HCT116 (cell line): Measurements from ENCODE around the gene TGFBR3. TPM values are rescaled to one million over a fixed set of nuclear protein-coding genes. Genes with fewer than 3 reads are reported as not detected.

ENCODE experiments used
- ATAC-seq: fragments of 200-7000 bp; cut with Tn5 transposase; 2 replicates; pipeline ENCODE4 v1.9.1; 2020; ENCODE audit warnings: mild to moderate bottlenecking, moderate library complexity
- BruUV-seq: library from RNA; stranded (reverse); fragments of 400-500 nt; replicated peaks from 2 replicates; lab custom pipeline; 2021; lab: Mats Ljungman, UMichigan
- CTCF ChIA-PET: fragments of 300-600 bp; sonication (Branson Sonifier 250); formaldehyde crosslinking; loops from one replicate; lab custom pipeline; 2021; ENCODE audit warnings: antibody characterized with exemption; lab: Charles Lee
- POLR2A ChIA-PET: fragments of 300-600, 350-600 bp; sonication (Branson Sonifier 250); formaldehyde crosslinking; loops from one replicate; lab custom pipeline; 2021; ENCODE audit warnings: antibody characterized with exemption; lab: Charles Lee
- RAD21 ChIA-PET, 2 experiments: fragments of 300-600 bp; sonication (Branson Sonifier 250); formaldehyde crosslinking; loops; one replicate each; lab custom pipeline; 2023; ENCODE audit warnings: low total read pairs in 2 of 2; ENCODE audit not compliant: uncharacterized antibody in 2 of 2, unreplicated experiment in 2 of 2, low non-redundant PET in 1 of 2; lab: Charles Lee
- DNase-seq: peaks from one replicate; pipeline ENCODE4 v3.0.0-alpha.2; 2010; ENCODE audit warnings: low read depth, low spot score
- H2AFZ ChIP-seq: fragments of 200-600 bp; shearing (Covaris generic), sonication (generic); 2 replicates; pipeline ENCODE4 v1.6.1; 2017; ENCODE audit warnings: low read depth, mixed run types, mixed read lengths, antibody characterized with exemption, low read length; ENCODE audit not compliant: poor library complexity, severe bottlenecking
- H3K27ac ChIP-seq: 2 replicates; pipeline ENCODE4 v1.5.1; 2012; ENCODE audit warnings: low read depth, low read length
- H3K27me3 ChIP-seq: fragments of 200-600 bp; sonication (generic); 2 replicates; pipeline ENCODE4 v1.6.1; 2016; ENCODE audit warnings: mixed run types, low read length, mixed read lengths; ENCODE audit not compliant: insufficient read depth
- H3K36me3 ChIP-seq, 2 experiments: fragments of 200-500 bp in 1 of 2; fragments of 200-600 bp in 1 of 2; sonication (Bioruptor generic) in 1 of 2; sonication (generic) in 1 of 2; 2 replicates each; pipeline versions ENCODE4 v1.5.1 to v1.6.1; 2014 to 2016; ENCODE audit warnings: low read length in 2 of 2, inconsistent platforms in 1 of 2, mixed read lengths in 1 of 2, mixed run types in 1 of 2; ENCODE audit not compliant: insufficient read depth in 2 of 2, control insufficient read depth in 1 of 2
- H3K4me1 ChIP-seq, 2 experiments: fragments of 200-600 bp in 1 of 2; sonication (generic) in 1 of 2; 2 replicates each; pipeline versions ENCODE4 v1.5.1 to v1.6.1; 2012 to 2017; ENCODE audit warnings: low read length in 2 of 2, inconsistent platforms in 1 of 2, mild to moderate bottlenecking in 1 of 2, mixed read lengths in 1 of 2, mixed run types in 1 of 2, moderate library complexity in 1 of 2; ENCODE audit not compliant: insufficient read depth in 2 of 2, control insufficient read depth in 1 of 2
- H3K4me2 ChIP-seq: fragments of 200-600 bp; sonication (generic); 2 replicates; pipeline ENCODE4 v1.6.1; 2017; ENCODE audit warnings: mixed run types, low read length, mixed read lengths
- H3K4me3 ChIP-seq, 2 experiments: fragments of 200-600 bp in 1 of 2; sonication (generic) in 1 of 2; replicated peaks in 1 of 2; 2 replicates each; pipeline ENCODE4 v1.5.1; 2011 to 2016; ENCODE audit warnings: low read length in 2 of 2, control low read depth in 1 of 2, low read depth in 1 of 2, mild to moderate bottlenecking in 1 of 2, mixed read lengths in 1 of 2, mixed run types in 1 of 2
- H3K79me2 ChIP-seq: fragments of 200-600 bp; sonication (generic); 2 replicates; pipeline ENCODE4 v1.6.1; 2017; ENCODE audit warnings: mild to moderate bottlenecking, mixed run types, low read length, moderate library complexity, mixed read lengths; ENCODE audit not compliant: insufficient read depth
- H3K9ac ChIP-seq: fragments of 200-600 bp; sonication (generic); 2 replicates; pipeline ENCODE4 v1.6.1; 2016; ENCODE audit warnings: low read length, mixed read lengths
- H3K9me2 ChIP-seq: fragments of 200-600 bp; sonication (generic), shearing (Covaris generic); 2 replicates; pipeline ENCODE4 v1.6.1; 2017; ENCODE audit warnings: mixed run types, mild to moderate bottlenecking, moderate library complexity; ENCODE audit not compliant: insufficient read depth
- H3K9me3 ChIP-seq, 2 experiments: fragments of 200-500 bp in 1 of 2; fragments of 200-600 bp in 1 of 2; sonication (Bioruptor generic) in 1 of 2; sonication (generic) in 1 of 2; 2 replicates each; pipeline ENCODE4 v1.6.1; 2014 to 2017; ENCODE audit warnings: low read length in 2 of 2, mixed read lengths in 2 of 2, inconsistent platforms in 1 of 2, low read depth in 1 of 2, mild to moderate bottlenecking in 1 of 2, mixed run types in 1 of 2, moderate library complexity in 1 of 2; ENCODE audit not compliant: control insufficient read depth in 1 of 2, insufficient read depth in 1 of 2
- H4K20me1 ChIP-seq: fragments of 200-600 bp; sonication (generic), shearing (Covaris generic); 2 replicates; pipeline ENCODE4 v1.6.1; 2017; ENCODE audit warnings: mixed run types, mild to moderate bottlenecking, moderate library complexity; ENCODE audit not compliant: insufficient read depth
- ATF3 ChIP-seq: IDR thresholded peaks from 2 replicates; pipeline ENCODE4 v1.6.1; 2012
- CBX3 ChIP-seq: IDR thresholded peaks from 2 replicates; pipeline ENCODE4 v1.6.1; 2012; ENCODE audit warnings: low read depth
- CEBPB ChIP-seq: IDR thresholded peaks from 2 replicates; pipeline ENCODE4 v1.6.1; 2012; ENCODE audit warnings: low read depth
- CTCF ChIP-seq, 3 experiments: fragments of 200-600 bp in 1 of 3; sonication (generic) in 1 of 3; IDR thresholded peaks in 2 of 3; conservative IDR thresholded peaks in 1 of 3; 2 replicates each; pipeline ENCODE4 v1.5.1; 2012 to 2017; ENCODE audit warnings: low read depth in 2 of 3, low read length in 2 of 3, antibody characterized with exemption in 1 of 3, borderline replicate concordance in 1 of 3, control low read depth in 1 of 3, mild to moderate bottlenecking in 1 of 3, mixed read lengths in 1 of 3, mixed run types in 1 of 3, moderate library complexity in 1 of 3; ENCODE audit not compliant: insufficient read depth in 1 of 3
- EGR1 ChIP-seq: IDR thresholded peaks from 2 replicates; pipeline ENCODE4 v1.6.1; 2012; ENCODE audit warnings: low read depth
- ELF1 ChIP-seq: IDR thresholded peaks from 2 replicates; pipeline ENCODE4 v1.6.1; 2012; ENCODE audit warnings: low read depth, borderline replicate concordance
- EZH2 ChIP-seq: fragments of 200-600 bp; sonication (generic); IDR thresholded peaks from 2 replicates; pipeline ENCODE4 v1.6.1; 2017; ENCODE audit warnings: antibody characterized with exemption, mixed run types
- EZH2phosphoT487 ChIP-seq: fragments of 200-600 bp; IDR thresholded peaks from 2 replicates; pipeline ENCODE4 v1.6.1; 2018; ENCODE audit warnings: antibody characterized with exemption, borderline replicate concordance
- FOSL1 ChIP-seq: IDR thresholded peaks from 2 replicates; pipeline ENCODE4 v1.6.1; 2012; ENCODE audit warnings: low read depth
- JUND ChIP-seq: IDR thresholded peaks from 2 replicates; pipeline ENCODE4 v1.6.1; 2012
- POLR2A ChIP-seq: IDR thresholded peaks from 2 replicates; pipeline ENCODE4 v1.7.0; 2011; ENCODE audit warnings: borderline replicate concordance; ENCODE audit not compliant: insufficient read depth, insufficient read length; ENCODE audit errors: extremely low read depth
- POLR2AphosphoS5 ChIP-seq: IDR thresholded peaks from 2 replicates; pipeline ENCODE4 v1.6.1; 2011; ENCODE audit warnings: mild to moderate bottlenecking, low read depth, low read length, moderate library complexity
- RAD21 ChIP-seq: IDR thresholded peaks from 2 replicates; pipeline ENCODE4 v1.6.1; 2012; ENCODE audit warnings: low read depth, mild to moderate bottlenecking
- SIN3A ChIP-seq: IDR thresholded peaks from 2 replicates; pipeline ENCODE4 v1.6.1; 2012; ENCODE audit warnings: low read depth
- SP1 ChIP-seq: IDR thresholded peaks from 2 replicates; pipeline ENCODE4 v1.6.1; 2012; ENCODE audit warnings: low read depth
- SRF ChIP-seq: IDR thresholded peaks from 2 replicates; pipeline ENCODE4 v1.6.1; 2012; ENCODE audit warnings: low read depth
- TCF7L2 ChIP-seq: IDR thresholded peaks from 2 replicates; pipeline ENCODE4 v1.7.0; 2011; ENCODE audit warnings: borderline replicate concordance, inconsistent platforms; ENCODE audit not compliant: insufficient read depth, insufficient read length; ENCODE audit errors: extremely low read depth
- YY1 ChIP-seq: IDR thresholded peaks from 2 replicates; pipeline ENCODE4 v1.6.1; 2011; ENCODE audit warnings: low read length, low read depth, moderate library complexity, mild to moderate bottlenecking; ENCODE audit not compliant: insufficient replicate concordance; ENCODE audit errors: extremely low read depth
- ZFX ChIP-seq: fragments of 450-650 bp; IDR thresholded peaks from 2 replicates; pipeline ENCODE4 v1.6.1; 2017
- intact Hi-C: fragments of 100-400 bp; cut with micrococcal nuclease; formaldehyde crosslinking; loops from 2 replicates; pipeline ENCODE4 v1.10.0; 2022
- total RNA-seq: library from RNA; stranded (reverse); gene quantifications from one replicate; pipeline ENCODE4 v1.2.1, GENCODE V29; 2021; ENCODE audit not compliant: unreplicated experiment

Gene TGFBR3
- total RNA-seq, 1 experiment from 2014 or later = 7.1 TPM

- POLR2A ChIA-PET = no interaction called here
- Histone ChIP-seq H2AFZ (no peak overlapping the region), H3K4me3 (no peak overlapping the region), H3K36me3 (no peaks in the 10 kb centered on the region), H3K27me3 (no peaks in the 10 kb centered on the region), H3K9ac (no peak overlapping the region), H3K9me3 (no peaks in the 10 kb centered on the region), H3K27ac (no peak overlapping the region), H3K9me2 (no peaks in the 10 kb centered on the region), H4K20me1 (no peaks in the 10 kb centered on the region), H3K79me2 (no peaks in the 10 kb centered on the region), H3K4me1 (no peaks in the 10 kb centered on the region), H3K4me2 (no peak overlapping the region)
- TF ChIP-seq FOSL1 (no peak), EGR1 (no peak), CBX3 (no peak), CTCF (IDR thresholded peaks at IDR 0.05 in 2 of 3, conservative IDR thresholded peaks at IDR 0.05 in 1 of 3; ENCODE audit: borderline replicate concordance in 1 of 3, insufficient read depth in 1 of 3, low read depth in 2 of 3, low read length in 2 of 3) (no peak), SRF (no peak), EZH2phosphoT487 (no peak), ATF3 (no peak)
- CTCF ChIA-PET = no interaction called here
- BruUV-seq = no TSS peak
- no peak for ATAC-seq
- intact Hi-C loops = no loop called here
- DNase-seq = no peak
- RAD21 ChIA-PET = no interaction called here
Measured at GRCh38 chr1:91724644-91725043, 161.3 kb downstream of the TGFBR3 start.

GRCh38 chr1:91724231-91724630, 161.7 kb downstream of the TGFBR3 start:
- RAD21 ChIA-PET = no interaction called here
- no peak overlapping the region for H2AFZ ChIP-seq
- CTCF ChIA-PET = no interaction called here
- no peaks in the 10 kb centered on the region for H3K36me3 ChIP-seq
- no peaks in the 10 kb centered on the region for H3K79me2 ChIP-seq
- no peak for DNase-seq
- no peaks in the 10 kb centered on the region for H3K27me3 ChIP-seq
- no peak for ATAC-seq
- H3K9ac ChIP-seq = no peak overlapping the region
- H3K4me3 ChIP-seq = no peak overlapping the region
- POLR2A ChIA-PET = no interaction called here
- H3K27ac ChIP-seq = no peak overlapping the region
- no peak overlapping the region for H3K4me2 ChIP-seq
- no peaks in the 10 kb centered on the region for H3K4me1 ChIP-seq
- H3K9me2 ChIP-seq = no peaks in the 10 kb centered on the region
- BruUV-seq = no TSS peak
- no peaks in the 10 kb centered on the region for H3K9me3 ChIP-seq
- H4K20me1 ChIP-seq = no peaks in the 10 kb centered on the region
- intact Hi-C loops = no loop called here
- TF ChIP-seq POLR2A = no peak
- no peak for TF ChIP-seq SRF
- no peak for TF ChIP-seq SP1
- TF ChIP-seq JUND = no peak
- TF ChIP-seq SIN3A = no peak
- no peak for TF ChIP-seq CEBPB
- no peak for TF ChIP-seq CBX3
- TF ChIP-seq TCF7L2 = no peak
- no peak for TF ChIP-seq ZFX
- no peak for TF ChIP-seq ATF3
- no peak for TF ChIP-seq POLR2AphosphoS5
- no peak for TF ChIP-seq YY1
- TF ChIP-seq RAD21 = no peak
- TF ChIP-seq CTCF (IDR thresholded peaks at IDR 0.05 in 2 of 3, conservative IDR thresholded peaks at IDR 0.05 in 1 of 3; ENCODE audit: borderline replicate concordance in 1 of 3, insufficient read depth in 1 of 3, low read depth in 2 of 3, low read length in 2 of 3) = no peak
- TF ChIP-seq ELF1 = no peak
- TF ChIP-seq EZH2 = no peak
